Inferior parietal cortex (tissue), 1 donor: ENCODE results near the gene GUCY2D.
A peak's percentile ranks its signal among the peaks of the same experiment; 100 is the strongest.
"Not testable (repeated sequence)": the region's sequence is repeated elsewhere in the genome, so short reads cannot be mapped to it uniquely, and the experiment has no call there.

ENCODE experiments used
- DNase-seq: peaks from one replicate; pipeline ENCODE4 v3.0.0-alpha.2; 2016; ENCODE audit errors: extremely low spot score

Gene GUCY2D

GRCh38 chr17:8001976-8002720 lies at the start of gene GUCY2D:
Gene GUCY2D (plus strand): TSS chr17:8002615. CDS start chr17:8003048, 433 bp downstream.
- no peak for DNase-seq

- not testable (repeated sequence) for DNase-seq
These were observed 49.1 kb upstream of the GUCY2D start for GRCh38 chr17:7953266-7953665.

- DNase-seq, result no peak
These were observed 46.8 kb upstream of the GUCY2D start for GRCh38 chr17:7955414-7956227.

- no peak for DNase-seq
These were observed 46.0 kb upstream of the GUCY2D start for GRCh38 chr17:7956228-7956965.

- no peak for DNase-seq
These were observed 42.7 kb upstream of the GUCY2D start for GRCh38 chr17:7959503-7960253.

GRCh38 chr17:7961421-7961820 lies 41.0 kb upstream of the GUCY2D start:
- no peak for DNase-seq

- DNase-seq, result no peak
These were observed 34.7 kb upstream of the GUCY2D start for GRCh38 chr17:7967751-7968150.

- DNase-seq, result no peak
These were observed 33.0 kb upstream of the GUCY2D start for GRCh38 chr17:7969433-7969832.

GRCh38 chr17:7971651-7972050 lies 30.8 kb upstream of the GUCY2D start:
- no peak for DNase-seq

GRCh38 chr17:7972131-7972785 lies 30.2 kb upstream of the GUCY2D start:
- no peak for DNase-seq

- no peak for DNase-seq
These were observed 27.7 kb upstream of the GUCY2D start for GRCh38 chr17:7974638-7975131.

- no peak for DNase-seq
These were observed 25.4 kb upstream of the GUCY2D start for GRCh38 chr17:7977039-7977438.

- no peak for DNase-seq
These were observed 24.6 kb upstream of the GUCY2D start for GRCh38 chr17:7977805-7978204.

- DNase-seq, result no peak
These were observed 20.2 kb upstream of the GUCY2D start for GRCh38 chr17:7982173-7982572.

- DNase-seq, result no peak
These were observed 19.7 kb upstream of the GUCY2D start for GRCh38 chr17:7982666-7983065.

- DNase-seq, result no peak
These were observed 17.5 kb upstream of the GUCY2D start for GRCh38 chr17:7984904-7985303.

GRCh38 chr17:7987112-7987893 lies 15.1 kb upstream of the GUCY2D start:
- peak; percentile 29 for DNase-seq

GRCh38 chr17:7988750-7989178 lies 13.7 kb upstream of the GUCY2D start:
- DNase-seq, result peak; percentile 96

GRCh38 chr17:7989781-7990655 lies 12.4 kb upstream of the GUCY2D start:
- peak; percentile 86 for DNase-seq
